Neural progenitor cell (in vitro differentiated cells): ENCODE measurements around the gene MYH9.

ENCODE experiments used
- EZH2 ChIP-seq: fragments of 200-600 bp; sonication (generic); IDR thresholded peaks from 2 replicates; pipeline ENCODE4 v1.6.1; 2017; ENCODE audit warnings: antibody characterized with exemption, mild to moderate bottlenecking, moderate library complexity
- EZH2phosphoT487 ChIP-seq: fragments of 200-600 bp; sonication (generic); IDR thresholded peaks from 2 replicates; pipeline ENCODE4 v1.6.1; 2017; ENCODE audit warnings: antibody characterized with exemption
- TF ChIP-seq, protein P1 (sequence below): fragments of 200-600 bp; sonication (generic); IDR thresholded peaks from 2 replicates; pipeline ENCODE4 v1.5.1; 2017; ENCODE audit warnings: antibody characterized with exemption, mild to moderate bottlenecking

DNA sequence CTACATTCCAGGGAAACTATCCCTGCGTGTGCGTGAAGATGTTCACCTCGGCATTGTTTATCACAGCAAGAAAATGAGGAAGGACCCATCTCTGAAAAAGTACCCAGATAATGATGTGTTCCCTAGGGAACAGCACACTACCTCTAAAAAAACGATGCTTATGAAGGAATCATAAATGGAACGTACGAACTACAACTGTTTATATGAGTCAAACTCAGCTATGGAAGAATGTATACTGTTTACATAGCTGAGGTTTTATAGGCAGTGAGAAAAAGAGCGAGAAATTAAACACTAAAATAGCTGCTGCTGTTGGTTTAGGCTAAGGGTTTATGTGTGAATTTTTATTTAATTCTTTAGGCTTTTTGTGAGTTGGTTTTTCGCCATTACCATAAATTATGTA is 85.9 kb downstream of the MYH9 start:
- TF ChIP-seq, protein P1, sequence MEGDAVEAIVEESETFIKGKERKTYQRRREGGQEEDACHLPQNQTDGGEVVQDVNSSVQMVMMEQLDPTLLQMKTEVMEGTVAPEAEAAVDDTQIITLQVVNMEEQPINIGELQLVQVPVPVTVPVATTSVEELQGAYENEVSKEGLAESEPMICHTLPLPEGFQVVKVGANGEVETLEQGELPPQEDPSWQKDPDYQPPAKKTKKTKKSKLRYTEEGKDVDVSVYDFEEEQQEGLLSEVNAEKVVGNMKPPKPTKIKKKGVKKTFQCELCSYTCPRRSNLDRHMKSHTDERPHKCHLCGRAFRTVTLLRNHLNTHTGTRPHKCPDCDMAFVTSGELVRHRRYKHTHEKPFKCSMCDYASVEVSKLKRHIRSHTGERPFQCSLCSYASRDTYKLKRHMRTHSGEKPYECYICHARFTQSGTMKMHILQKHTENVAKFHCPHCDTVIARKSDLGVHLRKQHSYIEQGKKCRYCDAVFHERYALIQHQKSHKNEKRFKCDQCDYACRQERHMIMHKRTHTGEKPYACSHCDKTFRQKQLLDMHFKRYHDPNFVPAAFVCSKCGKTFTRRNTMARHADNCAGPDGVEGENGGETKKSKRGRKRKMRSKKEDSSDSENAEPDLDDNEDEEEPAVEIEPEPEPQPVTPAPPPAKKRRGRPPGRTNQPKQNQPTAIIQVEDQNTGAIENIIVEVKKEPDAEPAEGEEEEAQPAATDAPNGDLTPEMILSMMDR = no peak
- no peak for TF ChIP-seq EZH2phosphoT487
- no peak for TF ChIP-seq EZH2
